HT-29 (cell line): Measurements from ENCODE around the gene SLC29A2. TPM values are rescaled to one million over a fixed set of nuclear protein-coding genes. Genes with fewer than 3 reads are reported as not detected.
"Not testable (repeated sequence)": the region's sequence is repeated elsewhere in the genome, so short reads cannot be mapped to it uniquely, and the experiment has no call there.

Experiments
- DNase-seq: peaks from one replicate; pipeline ENCODE4 v3.0.0-alpha.2; 2015; ENCODE audit warnings: low spot score
- total RNA-seq: library from RNA; depleted of rRNA; stranded (reverse); fragments of >200 nt; shearing (Covaris generic); gene quantifications from 2 replicates; pipeline ENCODE4 v1.2.3, GENCODE V29; 2014

Gene SLC29A2
- total RNA-seq, 1 experiment from 2014 or later = 44.9 TPM

- DNase-seq = peak; percentile 95
Measured at GRCh38 chr11:66386171-66387069, 14.9 kb upstream of the SLC29A2 start.

GRCh38 chr11:66384316-66384715, 12.8 kb upstream of the SLC29A2 start:
- not testable (repeated sequence) for DNase-seq

- DNase-seq = not testable (repeated sequence)
Measured at GRCh38 chr11:66380264-66380663, 8.7 kb upstream of the SLC29A2 start.

GRCh38 chr11:66373690-66374287, 2.2 kb upstream of the SLC29A2 start:
- not testable (repeated sequence) for DNase-seq

- no peak for DNase-seq
Measured at GRCh38 chr11:66373265-66373664, 1.7 kb upstream of the SLC29A2 start.

- DNase-seq = no peak
Measured at GRCh38 chr11:66369073-66369894, 2.3 kb downstream of the SLC29A2 start.

- no peak for DNase-seq
Measured at GRCh38 chr11:66368484-66368883, 3.1 kb downstream of the SLC29A2 start.

- no peak for DNase-seq
Measured at GRCh38 chr11:66367561-66368312, 3.8 kb downstream of the SLC29A2 start.

- no peak for DNase-seq
Measured at GRCh38 chr11:66366844-66367477, 4.6 kb downstream of the SLC29A2 start.

GRCh38 chr11:66365711-66366619, 5.6 kb downstream of the SLC29A2 start:
- no peak for DNase-seq

- DNase-seq = no peak
Measured at GRCh38 chr11:66365166-66365565, 6.4 kb downstream of the SLC29A2 start.

GRCh38 chr11:66363805-66364535, 7.6 kb downstream of the SLC29A2 start:
- peak; percentile 54 for DNase-seq

- DNase-seq = no peak
Measured at GRCh38 chr11:66363187-66363601, 8.4 kb downstream of the SLC29A2 start.

GRCh38 chr11:66362481-66363147, 8.9 kb downstream of the SLC29A2 start:
- DNase-seq = no peak

GRCh38 chr11:66361502-66361941, 10.0 kb downstream of the SLC29A2 start:
- no peak for DNase-seq

- DNase-seq = no peak
Measured at GRCh38 chr11:66360406-66361073, 11.0 kb downstream of the SLC29A2 start.

- DNase-seq = no peak
Measured at GRCh38 chr11:66359662-66360087, 11.9 kb downstream of the SLC29A2 start.
